DMS 273 treated with DMSO at 0.1 percent for 48 hours (cell line): Measurements from ENCODE around the gene KMT2C.
A peak's percentile ranks its signal among the peaks of the same experiment; 100 is the strongest.
"Not testable (repeated sequence)": the region's sequence is repeated elsewhere in the genome, so short reads cannot be mapped to it uniquely, and the experiment has no call there.

Experiments
- DNase-seq: peaks from one replicate; lab custom pipeline; 2025; lab: John Stamatoyannopoulos, UW

KMT2C gene

DNA sequence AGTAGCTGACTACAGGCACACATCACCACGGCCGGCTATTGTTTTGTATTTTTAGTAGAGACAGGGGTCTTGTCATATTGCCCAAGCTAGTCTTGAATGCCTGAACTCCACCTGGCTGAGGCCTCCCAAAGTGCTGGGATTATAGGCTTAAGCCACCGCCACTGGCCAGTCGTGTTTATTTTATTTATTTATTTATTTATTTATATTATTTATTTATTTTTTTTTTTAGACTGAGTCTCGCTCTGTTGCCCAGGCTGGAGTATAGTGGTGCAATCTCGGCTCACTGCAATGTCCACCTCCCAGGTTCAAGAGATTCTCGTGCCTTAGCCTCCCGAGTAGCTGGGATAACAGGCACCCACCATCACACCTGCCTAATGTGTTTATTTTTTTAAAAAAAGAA, 6.0 kb upstream of the KMT2C start:
- not testable (repeated sequence) for DNase-seq

DNA sequence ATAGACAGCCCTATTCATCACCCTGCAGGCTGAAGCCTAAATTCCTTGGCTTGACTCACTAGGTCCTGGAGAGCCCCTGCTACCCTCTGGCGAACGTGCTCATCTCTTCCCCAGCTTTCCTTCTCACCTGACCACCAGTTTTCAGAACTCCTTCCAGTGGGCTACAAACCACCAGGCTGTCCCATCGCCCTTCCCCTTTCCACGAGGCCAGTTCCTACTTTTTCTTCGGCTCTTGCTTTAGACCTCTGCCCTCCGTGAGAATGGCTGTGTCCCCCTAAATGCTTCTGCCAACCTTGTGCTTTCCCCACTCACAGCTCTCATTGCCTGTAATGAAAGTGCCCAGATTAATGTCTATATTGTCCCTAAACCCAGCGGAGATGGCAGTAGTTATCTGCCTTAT, 5.4 kb upstream of the KMT2C start:
- DNase-seq = not testable (repeated sequence)

DNA sequence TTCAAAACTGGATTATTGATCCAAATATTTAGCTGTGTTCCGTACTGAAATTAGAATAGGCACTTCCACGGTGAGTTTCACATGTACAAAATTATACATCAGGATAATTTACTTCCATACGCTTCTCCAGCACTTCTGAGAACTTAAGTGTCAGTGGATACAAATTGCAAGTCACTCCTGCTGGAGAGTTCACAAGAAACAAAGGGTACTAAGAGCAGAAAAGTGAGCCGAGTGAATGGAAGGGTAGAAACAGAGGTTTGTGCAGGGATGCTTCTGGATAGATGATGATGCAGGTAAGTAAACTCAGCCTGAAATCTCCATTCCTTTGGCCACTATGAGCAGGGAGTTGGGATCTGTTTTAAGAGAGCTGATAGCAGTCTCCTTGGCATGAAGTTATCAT, 2.2 kb upstream of the KMT2C start:
- not testable (repeated sequence) for DNase-seq

DNA sequence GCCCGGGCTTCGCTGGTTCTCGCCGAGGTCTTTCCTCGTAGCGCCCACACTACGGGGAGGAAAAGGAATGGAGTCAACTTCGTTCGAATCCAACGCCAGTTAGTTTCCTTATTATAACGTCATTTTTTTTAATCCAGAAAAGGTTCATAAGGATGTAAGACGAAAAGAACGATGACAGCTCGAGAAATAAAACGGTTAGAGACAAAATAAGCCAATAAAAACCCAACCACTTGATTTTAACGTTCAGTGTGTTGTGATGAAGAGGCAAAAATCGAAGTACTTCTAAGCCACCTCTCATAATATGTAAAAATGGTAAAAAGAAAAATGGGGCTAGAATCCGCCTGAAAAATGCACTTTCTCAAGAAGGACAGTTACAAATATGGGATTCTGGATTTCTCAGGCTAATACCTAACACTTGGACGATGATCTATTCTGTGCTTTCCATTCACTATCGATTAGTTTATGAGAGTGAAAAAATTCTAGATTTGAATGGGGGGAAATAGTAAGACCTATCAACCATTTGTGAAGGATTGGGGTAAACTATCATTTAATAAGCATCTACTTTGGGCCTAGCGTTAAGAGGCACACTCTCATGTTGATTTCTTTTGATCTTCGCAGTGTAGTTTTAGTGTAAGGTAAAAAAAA, 1.2 kb upstream of the KMT2C start:
- DNase-seq = not testable (repeated sequence)

- DNase-seq = peak; percentile 74
Measured at GRCh38 chr7:152436111-152436930, 518 bp upstream of the KMT2C start.

DNA sequence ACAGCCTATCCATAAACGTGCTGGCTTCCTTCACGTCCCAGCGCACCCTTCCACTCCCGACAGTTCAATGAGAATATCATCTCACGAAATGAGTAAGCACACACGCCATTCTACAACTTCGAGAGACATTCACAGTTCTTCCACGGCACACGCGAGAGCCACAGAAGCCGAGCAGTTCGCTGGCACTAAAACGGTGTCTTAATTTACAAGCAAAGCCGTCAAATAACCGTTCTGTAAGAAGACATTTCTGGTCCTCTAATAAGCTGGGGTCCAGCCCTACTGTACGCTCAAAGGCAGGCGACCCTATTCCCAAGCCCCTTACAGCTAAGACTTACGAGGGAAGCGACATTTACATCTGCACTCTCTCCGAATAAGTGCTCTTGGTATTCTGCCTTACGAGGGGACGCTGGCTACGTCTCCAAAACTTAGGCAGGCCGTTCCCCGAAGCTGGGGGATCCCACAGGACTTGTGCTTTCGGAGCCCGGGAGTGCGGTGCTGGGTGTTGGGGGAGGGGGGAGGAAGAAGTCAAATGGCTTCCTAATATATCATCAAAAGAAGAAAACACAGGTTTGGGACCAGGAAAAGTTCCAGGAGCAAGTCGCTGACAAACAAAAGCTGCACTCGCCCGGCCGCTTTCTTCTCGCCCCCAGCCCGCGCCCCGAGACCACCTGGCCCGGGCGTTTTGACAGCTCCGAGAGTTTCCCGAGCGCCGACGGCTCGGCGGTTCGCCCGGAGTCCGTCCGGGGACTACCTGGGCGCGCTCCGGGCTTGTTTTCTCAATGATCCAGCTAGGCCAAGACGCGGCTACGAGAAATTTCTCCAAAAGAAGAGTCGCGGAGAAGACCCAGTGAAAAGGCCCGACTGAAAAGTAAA, 1.1 kb downstream of the KMT2C start:
- not testable (repeated sequence) for DNase-seq

GRCh38 chr7:152433721-152434490, 1.9 kb downstream of the KMT2C start:
- DNase-seq = not testable (repeated sequence)

DNA sequence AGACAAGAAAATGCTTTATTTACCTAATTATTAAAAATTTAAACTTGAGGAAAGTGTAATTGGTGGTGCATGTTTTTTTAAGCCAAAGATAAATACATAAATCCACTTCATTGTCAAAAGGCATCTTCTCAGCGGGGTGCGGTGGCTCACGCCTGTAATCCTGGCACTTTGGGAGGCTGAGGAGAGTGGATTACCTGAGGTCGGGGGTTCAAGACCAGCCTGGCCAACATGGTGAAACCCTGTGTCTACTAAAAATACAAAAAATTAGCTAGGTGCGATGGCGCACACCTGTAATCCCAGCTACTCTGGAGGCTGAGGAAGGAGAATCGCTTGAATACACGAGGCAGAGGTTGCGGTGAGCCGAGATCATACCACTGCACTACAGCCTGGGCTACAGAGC, 3.1 kb downstream of the KMT2C start:
- not testable (repeated sequence) for DNase-seq

DNA sequence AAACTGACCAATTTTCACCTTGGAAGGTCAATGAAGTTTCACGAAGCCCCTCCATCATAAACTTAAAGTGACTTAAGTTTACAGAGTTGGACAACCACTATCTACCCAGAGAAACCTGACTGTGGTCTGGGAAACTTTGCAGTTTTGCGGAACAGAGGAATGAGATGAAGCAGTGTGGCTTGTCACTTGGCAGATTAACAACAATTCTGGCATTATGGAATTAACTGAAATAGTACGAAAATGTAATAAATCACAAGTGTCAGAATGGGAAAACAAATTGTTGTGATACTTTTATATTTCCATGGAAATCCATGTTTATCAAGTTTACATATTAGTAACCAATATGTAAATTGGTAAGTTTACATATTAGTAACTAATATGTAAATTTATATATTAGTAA, 4.9 kb downstream of the KMT2C start:
- DNase-seq = no peak

GRCh38 chr7:152430118-152430517, 5.7 kb downstream of the KMT2C start:
- DNase-seq = not testable (repeated sequence)

DNA sequence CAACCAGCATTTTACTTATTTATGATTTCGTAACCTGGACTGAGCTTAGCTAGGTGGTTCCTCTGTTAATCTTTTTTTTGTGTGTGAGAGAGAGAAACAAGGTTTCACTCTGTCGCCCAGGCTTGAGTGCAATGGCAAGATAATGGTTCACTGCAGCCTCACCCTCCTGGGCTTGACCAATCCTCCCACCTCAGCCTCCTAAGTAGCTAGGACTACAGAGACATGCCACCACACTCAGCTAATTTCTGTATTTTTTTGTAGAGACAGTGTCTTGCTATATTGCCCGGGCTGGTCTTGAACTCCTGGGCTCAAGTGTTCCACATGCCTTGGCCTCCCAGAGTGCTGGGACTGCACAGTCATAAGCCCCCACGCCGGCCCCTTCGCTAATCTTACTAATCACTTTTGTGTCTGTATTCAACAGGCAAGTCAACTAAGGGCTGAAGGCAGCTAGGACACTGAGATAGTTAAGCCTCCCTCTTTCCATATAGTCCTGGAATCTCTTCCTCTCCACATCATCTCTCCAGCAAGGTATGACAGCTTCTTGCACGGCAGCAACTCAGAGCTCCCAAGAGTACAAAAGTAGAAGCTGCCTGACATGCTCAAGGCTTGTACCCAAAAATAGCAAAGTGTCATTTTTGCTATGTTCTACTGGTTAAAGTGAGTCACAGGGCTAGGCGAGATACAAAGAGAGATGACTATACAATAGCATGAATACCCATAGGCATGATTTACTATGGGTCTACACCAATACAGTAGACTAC, 11.3 kb downstream of the KMT2C start:
- DNase-seq = no peak

GRCh38 chr7:152423991-152424347, 11.8 kb downstream of the KMT2C start:
- DNase-seq = no peak

DNA sequence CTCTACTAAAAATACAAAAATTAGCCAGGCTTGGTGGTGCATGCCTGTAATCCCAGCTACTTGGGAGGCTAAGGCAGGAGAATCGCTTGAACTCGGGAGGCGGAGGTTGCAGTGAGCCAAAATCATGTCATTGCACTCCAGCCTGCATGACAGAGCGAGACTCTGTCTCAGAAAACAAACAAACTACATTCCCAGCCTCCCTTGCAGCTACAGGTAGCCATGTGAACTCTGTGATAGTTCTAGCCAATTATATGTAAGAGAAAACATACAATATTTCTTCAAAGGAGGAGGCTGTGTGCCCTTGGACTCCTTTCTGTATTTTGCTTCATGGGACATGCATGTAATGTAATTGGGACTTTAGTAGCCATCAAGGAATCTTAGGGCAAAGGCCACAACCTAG, 12.6 kb downstream of the KMT2C start:
- not testable (repeated sequence) for DNase-seq

DNA sequence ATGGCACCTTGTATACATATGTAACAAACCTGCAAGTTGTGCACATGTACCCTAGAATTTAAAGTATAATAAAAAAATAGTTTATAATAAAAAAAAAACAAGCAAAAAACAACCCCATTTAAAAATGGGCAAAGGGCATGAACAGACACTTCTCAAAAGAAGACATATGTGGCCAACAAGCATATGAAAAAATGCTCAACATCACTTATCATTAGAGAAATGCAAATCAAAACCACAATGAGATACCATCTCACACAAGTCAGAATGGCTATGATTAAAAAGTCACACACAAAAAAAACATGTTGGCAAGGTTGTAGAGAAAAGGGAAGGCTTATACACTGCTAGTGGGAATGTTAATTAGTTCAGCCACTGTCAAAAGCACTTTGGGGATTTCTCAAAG, 14.9 kb downstream of the KMT2C start:
- not testable (repeated sequence) for DNase-seq

- DNase-seq = no peak
Measured at GRCh38 chr7:152419473-152420429, 16.1 kb downstream of the KMT2C start.

GRCh38 chr7:152414779-152415178, 21.0 kb downstream of the KMT2C start:
- DNase-seq = no peak

GRCh38 chr7:152411389-152411788, 24.4 kb downstream of the KMT2C start:
- DNase-seq = no peak

- no peak for DNase-seq
Measured at GRCh38 chr7:152406491-152406890, 29.3 kb downstream of the KMT2C start.

- DNase-seq = not testable (repeated sequence)
Measured at GRCh38 chr7:152406030-152406429, 29.8 kb downstream of the KMT2C start.

DNA sequence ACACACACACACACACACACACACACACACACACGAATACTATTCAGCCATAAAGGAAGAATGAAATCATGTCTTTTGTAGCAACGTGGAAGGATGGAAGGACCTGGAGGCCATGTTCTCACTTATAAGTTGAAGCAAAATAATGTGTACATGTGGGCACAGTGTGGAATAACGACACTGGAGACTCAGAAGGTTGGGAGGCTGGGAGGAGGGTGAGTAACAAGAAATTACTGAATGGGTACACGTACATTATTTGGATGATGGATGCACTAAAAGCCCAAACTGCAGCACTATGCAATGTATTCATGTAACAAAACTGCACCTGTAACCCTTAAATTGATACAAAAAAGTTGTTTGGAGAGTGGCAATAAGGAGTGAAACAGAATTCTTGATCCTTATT, 32.1 kb downstream of the KMT2C start:
- no peak for DNase-seq
